H9 (cell line): ENCODE results near the gene RPS16. TPM values are rescaled to one million over a fixed set of nuclear protein-coding genes. Genes with fewer than 3 reads are reported as not detected.
A peak's percentile ranks its signal among the peaks of the same experiment; 100 is the strongest.

ENCODE experiments used
- DNase-seq: peaks from one replicate; pipeline ENCODE4 v3.0.0-alpha.2; 2017
- H2AFZ ChIP-seq: one replicate; pipeline ENCODE4 v1.6.1; 2013; ENCODE audit warnings: mild to moderate bottlenecking, low read length, control low read depth, moderate library complexity
- H2AK5ac ChIP-seq: 2 replicates; pipeline ENCODE4 v1.6.1; 2013; ENCODE audit warnings: low read length, control low read depth, mixed read lengths; ENCODE audit not compliant: insufficient read length
- H2BK120ac ChIP-seq: one replicate; pipeline ENCODE4 v1.6.1; 2013; ENCODE audit warnings: low read depth, mild to moderate bottlenecking, low read length, control low read depth, inconsistent platforms; ENCODE audit not compliant: poor library complexity, severe bottlenecking
- H2BK12ac ChIP-seq: 2 replicates; pipeline ENCODE4 v1.6.1; 2013; ENCODE audit warnings: low read length, control low read depth, mixed read lengths, low read depth; ENCODE audit not compliant: insufficient read length
- H2BK15ac ChIP-seq: 2 replicates; pipeline ENCODE4 v1.6.1; 2013; ENCODE audit warnings: low read depth, low read length, control low read depth
- H2BK20ac ChIP-seq: one replicate; pipeline ENCODE4 v1.6.1; 2013; ENCODE audit warnings: low read depth, mild to moderate bottlenecking, low read length, control low read depth, inconsistent platforms; ENCODE audit not compliant: poor library complexity, severe bottlenecking
- H2BK5ac ChIP-seq: 2 replicates; pipeline ENCODE4 v1.6.1; 2013; ENCODE audit warnings: low read length, control low read depth, mixed read lengths; ENCODE audit not compliant: insufficient read length
- H3K14ac ChIP-seq: 2 replicates; pipeline ENCODE4 v1.6.1; 2013; ENCODE audit warnings: low read length, control low read depth; ENCODE audit not compliant: insufficient read depth
- H3K18ac ChIP-seq: 2 replicates; pipeline ENCODE4 v1.6.1; 2013; ENCODE audit warnings: low read depth, mild to moderate bottlenecking, mixed read lengths, low read length, control low read depth; ENCODE audit not compliant: insufficient read length
- H3K23ac ChIP-seq: 2 replicates; pipeline ENCODE4 v1.6.1; 2013; ENCODE audit warnings: low read length, control low read depth, mixed read lengths, low read depth; ENCODE audit not compliant: insufficient read length
- H3K23me2 ChIP-seq: 2 replicates; pipeline ENCODE4 v1.6.1; 2013; ENCODE audit warnings: low read depth, mild to moderate bottlenecking, mixed read lengths, low read length, control low read depth; ENCODE audit not compliant: insufficient read length, poor library complexity, severe bottlenecking
- H3K27ac ChIP-seq: 2 replicates; pipeline ENCODE4 v1.5.1; 2013; ENCODE audit warnings: low read length, control low read depth, mixed read lengths, low read depth; ENCODE audit not compliant: insufficient read length
- H3K27me3 ChIP-seq: 2 replicates; pipeline ENCODE4 v1.6.1; 2013; ENCODE audit warnings: low read length, control low read depth, inconsistent platforms; ENCODE audit not compliant: insufficient read depth
- H3K4ac ChIP-seq: 2 replicates; pipeline ENCODE4 v1.6.1; 2013; ENCODE audit warnings: low read depth, mild to moderate bottlenecking, control low read depth, inconsistent platforms, low read length, moderate library complexity
- H3K4me1 ChIP-seq: 2 replicates; pipeline ENCODE4 v1.6.1; 2013; ENCODE audit warnings: low read length, control low read depth, inconsistent platforms; ENCODE audit not compliant: insufficient read depth
- H3K4me2 ChIP-seq: 2 replicates; pipeline ENCODE4 v1.6.1; 2013; ENCODE audit warnings: low read length, control low read depth, mixed read lengths; ENCODE audit not compliant: insufficient read length, insufficient read depth
- H3K56ac ChIP-seq: 2 replicates; pipeline ENCODE4 v1.6.1; 2013; ENCODE audit warnings: low read depth, mild to moderate bottlenecking, mixed read lengths, low read length, control low read depth; ENCODE audit not compliant: insufficient read length
- H3K79me1 ChIP-seq: 2 replicates; pipeline ENCODE4 v1.6.1; 2013; ENCODE audit warnings: low read depth, mild to moderate bottlenecking, moderate library complexity, low read length, control low read depth, inconsistent platforms; ENCODE audit not compliant: insufficient read depth, poor library complexity, severe bottlenecking
- H3K79me2 ChIP-seq: 2 replicates; pipeline ENCODE4 v1.6.1; 2013; ENCODE audit warnings: low read length, control low read depth, inconsistent platforms; ENCODE audit not compliant: insufficient read depth
- H3K9ac ChIP-seq: 2 replicates; pipeline ENCODE4 v1.6.1; 2013; ENCODE audit warnings: low read length, control low read depth, mixed read lengths; ENCODE audit not compliant: insufficient read length; ENCODE audit errors: extremely low read depth
- H3K9me3 ChIP-seq: one replicate; pipeline ENCODE4 v1.6.1; 2013; ENCODE audit warnings: low read depth, low read length, inconsistent platforms; ENCODE audit not compliant: control insufficient read depth
- H3T11ph ChIP-seq: one replicate; pipeline ENCODE4 v1.6.1; 2013; ENCODE audit warnings: mild to moderate bottlenecking, low read length, control low read depth, inconsistent platforms
- H4K20me1 ChIP-seq: one replicate; pipeline ENCODE4 v1.6.1; 2013; ENCODE audit not compliant: control insufficient read depth, insufficient read length, insufficient read depth
- H4K5ac ChIP-seq: 2 replicates; pipeline ENCODE4 v1.6.1; 2013; ENCODE audit warnings: low read depth, mild to moderate bottlenecking, mixed read lengths, low read length, control low read depth; ENCODE audit not compliant: insufficient read length
- H4K8ac ChIP-seq: replicated peaks from 2 replicates; pipeline ENCODE4 v1.6.1; 2013; ENCODE audit warnings: low read length, control low read depth, mixed read lengths, low read depth; ENCODE audit not compliant: insufficient read length
- H4K91ac ChIP-seq: 2 replicates; pipeline ENCODE4 v1.6.1; 2013; ENCODE audit warnings: low read depth, mild to moderate bottlenecking, moderate library complexity, mixed read lengths, low read length, control low read depth; ENCODE audit not compliant: insufficient read length
- H3K27ac Mint-ChIP-seq, 3 experiments: 2 replicates in 2 of 3; 3 replicates in 1 of 3; pipeline ENCODE4 v1.8.0; 2020 to 2021; ENCODE audit warnings: mixed read lengths in 3 of 3, mild to moderate bottlenecking in 1 of 3, moderate library complexity in 1 of 3
- H3K27me3 Mint-ChIP-seq: 2 replicates; pipeline ENCODE4 v1.8.0; 2021; ENCODE audit warnings: low read depth, mild to moderate bottlenecking, moderate library complexity, mixed read lengths
- H3K36me3 Mint-ChIP-seq, 3 experiments: 2 replicates in 2 of 3; 3 replicates in 1 of 3; pipeline ENCODE4 v1.8.0; 2020 to 2021; ENCODE audit warnings: low read depth in 3 of 3, mixed read lengths in 3 of 3; ENCODE audit not compliant: insufficient read depth in 1 of 3
- H3K4me1 Mint-ChIP-seq, 2 experiments: 2 replicates each; pipeline ENCODE4 v1.8.0; 2020; ENCODE audit warnings: mixed read lengths in 2 of 2
- H3K4me3 Mint-ChIP-seq, 2 experiments: 2 replicates in 1 of 2; 3 replicates in 1 of 2; pipeline ENCODE4 v1.8.0; 2020 to 2021; ENCODE audit warnings: mild to moderate bottlenecking in 2 of 2, mixed read lengths in 2 of 2, moderate library complexity in 1 of 2
- H3K9me3 Mint-ChIP-seq, 2 experiments: 2 replicates in 1 of 2; 3 replicates in 1 of 2; pipeline ENCODE4 v1.8.0; 2020; ENCODE audit warnings: mild to moderate bottlenecking in 2 of 2, mixed read lengths in 2 of 2, moderate library complexity in 1 of 2
- WGBS: extraction: QIAGEN DNeasy Blood & Tissue Kit; methylation state at CpG from one replicate; pipeline ENCODE4 v1.1.7; 2013; ENCODE audit warnings: missing lambda C conversion rate, low lambda C conversion rate, mixed read lengths; ENCODE audit not compliant: insufficient read length; ENCODE audit errors: extremely low coverage; 5-methylcytosine and 5-hydroxymethylcytosine counted together
- total RNA-seq: library from RNA; stranded (reverse); gene quantifications from 2 replicates; pipeline ENCODE4 v1.2.1, GENCODE V29; 2021
- TF ChIP-seq, protein P1 (sequence below): fragments of 200-600 bp; sonication (generic); conservative IDR thresholded peaks from 3 replicates; pipeline ENCODE4 v1.8.0; 2021; ENCODE audit warnings: antibody characterized with exemption, mild to moderate bottlenecking

Gene RPS16
- total RNA-seq, 1 experiment from 2014 or later: 2,711 TPM

- Mint-ChIP-seq H3K36me3 (peaks cover 23 to 49% (median 40%) of the 10 kb centered on the region in 3 experiments), H3K27ac (peak overlapping the region; percentile 13 to 68 (median 32); a peak in 5 of 7 replicates), H3K4me3 (no peak overlapping the region)
Observed at GRCh38 chr19:39426170-39426569, 9.6 kb downstream of the RPS16 start.

More at GRCh38 chr19:39426170-39426569, 9.6 kb downstream of the RPS16 start:
- Histone ChIP-seq H3K18ac (no peak overlapping the region), H3K9ac (no peak overlapping the region), H3K56ac (no peak overlapping the region), H3K4ac (no peak overlapping the region), H2BK5ac (no peak overlapping the region), H4K91ac (no peak overlapping the region), H2BK120ac (no peak overlapping the region), H2BK20ac (no peak overlapping the region), H3K4me1 (peaks cover 7% of the 10 kb centered on the region; the same call in 1 of the 2 replicates), H3K23ac (no peak overlapping the region), H3K4me2 (no peak overlapping the region), H3T11ph (no peak overlapping the region), H4K5ac (no peak overlapping the region), H2AFZ (no peak overlapping the region), H3K79me1 (no peaks in the 10 kb centered on the region), H2BK15ac (no peak overlapping the region), H3K9me3 (no peaks in the 10 kb centered on the region), H3K23me2 (no peaks in the 10 kb centered on the region), H2BK12ac (no peak overlapping the region), H3K14ac (no peak overlapping the region), H3K27me3 (no peaks in the 10 kb centered on the region), H3K27ac (no peak overlapping the region), H3K79me2 (no peaks in the 10 kb centered on the region), H2AK5ac (no peak overlapping the region), H4K20me1 (no peaks in the 10 kb centered on the region), H4K8ac (no peak overlapping the region)
- Mint-ChIP-seq H3K9me3 (no peaks in the 10 kb centered on the region), H3K27me3 (no peaks in the 10 kb centered on the region), H3K4me1 (peaks cover 35 to 40% of the 10 kb centered on the region in 2 experiments)
- TF ChIP-seq, protein P1, sequence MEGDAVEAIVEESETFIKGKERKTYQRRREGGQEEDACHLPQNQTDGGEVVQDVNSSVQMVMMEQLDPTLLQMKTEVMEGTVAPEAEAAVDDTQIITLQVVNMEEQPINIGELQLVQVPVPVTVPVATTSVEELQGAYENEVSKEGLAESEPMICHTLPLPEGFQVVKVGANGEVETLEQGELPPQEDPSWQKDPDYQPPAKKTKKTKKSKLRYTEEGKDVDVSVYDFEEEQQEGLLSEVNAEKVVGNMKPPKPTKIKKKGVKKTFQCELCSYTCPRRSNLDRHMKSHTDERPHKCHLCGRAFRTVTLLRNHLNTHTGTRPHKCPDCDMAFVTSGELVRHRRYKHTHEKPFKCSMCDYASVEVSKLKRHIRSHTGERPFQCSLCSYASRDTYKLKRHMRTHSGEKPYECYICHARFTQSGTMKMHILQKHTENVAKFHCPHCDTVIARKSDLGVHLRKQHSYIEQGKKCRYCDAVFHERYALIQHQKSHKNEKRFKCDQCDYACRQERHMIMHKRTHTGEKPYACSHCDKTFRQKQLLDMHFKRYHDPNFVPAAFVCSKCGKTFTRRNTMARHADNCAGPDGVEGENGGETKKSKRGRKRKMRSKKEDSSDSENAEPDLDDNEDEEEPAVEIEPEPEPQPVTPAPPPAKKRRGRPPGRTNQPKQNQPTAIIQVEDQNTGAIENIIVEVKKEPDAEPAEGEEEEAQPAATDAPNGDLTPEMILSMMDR: no peak
- DNase-seq: no peak
- no CpG with 5 or more reads among the region's 5 CpGs for WGBS
